ENCODE measurements around the gene SURF6.

SURF6 gene

GRCh38 chr9:133282464-133283238 is 53.3 kb downstream of the SURF6 start:
- POLR2A ChIA-PET, result no interaction called here
- H3K36me3 ChIP-seq (ENCODE audit: control insufficient read depth in 2 of 2, insufficient read depth in 1 of 2, low read length in 2 of 2), result no peaks in the 10 kb centered on the region

DNA sequence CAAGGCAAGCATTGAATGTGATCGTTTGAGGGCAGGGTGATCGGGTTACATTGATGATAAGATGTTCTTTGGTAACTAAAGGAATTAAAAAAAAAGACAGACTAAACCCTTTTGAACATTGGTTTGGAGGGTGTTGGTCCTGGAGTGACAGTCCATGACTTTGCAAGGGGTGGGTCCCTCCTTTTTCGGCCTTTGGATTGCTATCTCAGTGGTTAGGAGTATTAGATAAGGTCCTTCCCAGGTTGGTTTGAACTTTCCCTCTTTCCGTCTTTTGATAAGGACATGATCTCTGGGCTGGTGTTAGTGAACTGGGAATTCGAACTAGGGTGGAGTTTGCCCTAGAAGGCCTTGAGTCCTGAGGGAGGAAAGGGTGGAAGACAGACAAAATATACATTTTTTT is 55.6 kb downstream of the SURF6 start:
- H3K9me3 ChIP-seq (ENCODE audit: control insufficient read depth, insufficient read depth, low read depth, low read length), result no peaks in the 10 kb centered on the region
- ChIA-PET POLR2A (no interaction called here), CTCF (no interaction called here)
- no peaks in the 10 kb centered on the region for H3K36me3 ChIP-seq (ENCODE audit: control insufficient read depth in 2 of 2, insufficient read depth in 1 of 2, low read length in 2 of 2)
- no peaks in the 10 kb centered on the region for H3K4me1 ChIP-seq (ENCODE audit: control insufficient read depth, insufficient read depth, low read length)
- no peak overlapping the region for H3K27ac ChIP-seq (ENCODE audit: extremely low read depth, low read depth, low read length)
- no peak overlapping the region for H3K4me3 ChIP-seq (ENCODE audit: low read depth, low read length)
- TF ChIP-seq ZNF658 (tag by site-specific recombination; IDR thresholded peaks at IDR 0.05) (no peak), ZNF473 (tag by site-specific recombination; IDR thresholded peaks at IDR 0.05) (no peak), ZFP41 (tag by site-specific recombination; IDR thresholded peaks at IDR 0.05; ENCODE audit: borderline replicate concordance) (no peak), ZNF629 (tag by site-specific recombination; IDR thresholded peaks at IDR 0.05) (no peak), ZNF544 (tag by site-specific recombination; IDR thresholded peaks at IDR 0.05) (no peak), ZNF670 (tag by site-specific recombination; IDR thresholded peaks at IDR 0.05; ENCODE audit: low read depth) (no peak), ZNF654 (tag by site-specific recombination; IDR thresholded peaks at IDR 0.05; ENCODE audit: low read depth) (no peak), ZNF350 (tag by site-specific recombination; IDR thresholded peaks at IDR 0.05) (no peak), ZNF266 (tag by site-specific recombination; IDR thresholded peaks at IDR 0.05; ENCODE audit: low read depth) (no peak), ZNF121 (tag by site-specific recombination; IDR thresholded peaks at IDR 0.05) (no peak), ZNF341 (tag by site-specific recombination; IDR thresholded peaks at IDR 0.05; ENCODE audit: low read depth) (no peak)
- TF ChIP-seq, protein P1, sequence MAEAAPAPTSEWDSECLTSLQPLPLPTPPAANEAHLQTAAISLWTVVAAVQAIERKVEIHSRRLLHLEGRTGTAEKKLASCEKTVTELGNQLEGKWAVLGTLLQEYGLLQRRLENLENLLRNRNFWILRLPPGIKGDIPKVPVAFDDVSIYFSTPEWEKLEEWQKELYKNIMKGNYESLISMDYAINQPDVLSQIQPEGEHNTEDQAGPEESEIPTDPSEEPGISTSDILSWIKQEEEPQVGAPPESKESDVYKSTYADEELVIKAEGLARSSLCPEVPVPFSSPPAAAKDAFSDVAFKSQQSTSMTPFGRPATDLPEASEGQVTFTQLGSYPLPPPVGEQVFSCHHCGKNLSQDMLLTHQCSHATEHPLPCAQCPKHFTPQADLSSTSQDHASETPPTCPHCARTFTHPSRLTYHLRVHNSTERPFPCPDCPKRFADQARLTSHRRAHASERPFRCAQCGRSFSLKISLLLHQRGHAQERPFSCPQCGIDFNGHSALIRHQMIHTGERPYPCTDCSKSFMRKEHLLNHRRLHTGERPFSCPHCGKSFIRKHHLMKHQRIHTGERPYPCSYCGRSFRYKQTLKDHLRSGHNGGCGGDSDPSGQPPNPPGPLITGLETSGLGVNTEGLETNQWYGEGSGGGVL (tag by site-specific recombination; IDR thresholded peaks at IDR 0.05), result no peak
- TF ChIP-seq, protein P2, sequence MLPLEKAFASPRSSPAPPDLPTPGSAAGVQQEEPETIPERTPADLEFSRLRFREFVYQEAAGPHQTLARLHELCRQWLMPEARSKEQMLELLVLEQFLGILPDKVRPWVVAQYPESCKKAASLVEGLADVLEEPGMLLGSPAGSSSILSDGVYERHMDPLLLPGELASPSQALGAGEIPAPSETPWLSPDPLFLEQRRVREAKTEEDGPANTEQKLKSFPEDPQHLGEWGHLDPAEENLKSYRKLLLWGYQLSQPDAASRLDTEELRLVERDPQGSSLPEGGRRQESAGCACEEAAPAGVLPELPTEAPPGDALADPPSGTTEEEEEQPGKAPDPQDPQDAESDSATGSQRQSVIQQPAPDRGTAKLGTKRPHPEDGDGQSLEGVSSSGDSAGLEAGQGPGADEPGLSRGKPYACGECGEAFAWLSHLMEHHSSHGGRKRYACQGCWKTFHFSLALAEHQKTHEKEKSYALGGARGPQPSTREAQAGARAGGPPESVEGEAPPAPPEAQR (tag by site-specific recombination; IDR thresholded peaks at IDR 0.05), result no peak
- TF ChIP-seq, protein P3, sequence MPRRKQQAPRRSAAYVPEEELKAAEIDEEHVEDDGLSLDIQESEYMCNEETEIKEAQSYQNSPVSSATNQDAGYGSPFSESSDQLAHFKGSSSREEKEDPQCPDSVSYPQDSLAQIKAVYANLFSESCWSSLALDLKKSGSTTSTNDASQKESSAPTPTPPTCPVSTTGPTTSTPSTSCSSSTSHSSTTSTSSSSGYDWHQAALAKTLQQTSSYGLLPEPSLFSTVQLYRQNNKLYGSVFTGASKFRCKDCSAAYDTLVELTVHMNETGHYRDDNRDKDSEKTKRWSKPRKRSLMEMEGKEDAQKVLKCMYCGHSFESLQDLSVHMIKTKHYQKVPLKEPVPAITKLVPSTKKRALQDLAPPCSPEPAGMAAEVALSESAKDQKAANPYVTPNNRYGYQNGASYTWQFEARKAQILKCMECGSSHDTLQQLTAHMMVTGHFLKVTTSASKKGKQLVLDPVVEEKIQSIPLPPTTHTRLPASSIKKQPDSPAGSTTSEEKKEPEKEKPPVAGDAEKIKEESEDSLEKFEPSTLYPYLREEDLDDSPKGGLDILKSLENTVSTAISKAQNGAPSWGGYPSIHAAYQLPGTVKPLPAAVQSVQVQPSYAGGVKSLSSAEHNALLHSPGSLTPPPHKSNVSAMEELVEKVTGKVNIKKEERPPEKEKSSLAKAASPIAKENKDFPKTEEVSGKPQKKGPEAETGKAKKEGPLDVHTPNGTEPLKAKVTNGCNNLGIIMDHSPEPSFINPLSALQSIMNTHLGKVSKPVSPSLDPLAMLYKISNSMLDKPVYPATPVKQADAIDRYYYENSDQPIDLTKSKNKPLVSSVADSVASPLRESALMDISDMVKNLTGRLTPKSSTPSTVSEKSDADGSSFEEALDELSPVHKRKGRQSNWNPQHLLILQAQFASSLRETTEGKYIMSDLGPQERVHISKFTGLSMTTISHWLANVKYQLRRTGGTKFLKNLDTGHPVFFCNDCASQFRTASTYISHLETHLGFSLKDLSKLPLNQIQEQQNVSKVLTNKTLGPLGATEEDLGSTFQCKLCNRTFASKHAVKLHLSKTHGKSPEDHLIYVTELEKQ (tag by site-specific recombination; IDR thresholded peaks at IDR 0.05; ENCODE audit: borderline replicate concordance), result no peak
- TF ChIP-seq, protein P4, sequence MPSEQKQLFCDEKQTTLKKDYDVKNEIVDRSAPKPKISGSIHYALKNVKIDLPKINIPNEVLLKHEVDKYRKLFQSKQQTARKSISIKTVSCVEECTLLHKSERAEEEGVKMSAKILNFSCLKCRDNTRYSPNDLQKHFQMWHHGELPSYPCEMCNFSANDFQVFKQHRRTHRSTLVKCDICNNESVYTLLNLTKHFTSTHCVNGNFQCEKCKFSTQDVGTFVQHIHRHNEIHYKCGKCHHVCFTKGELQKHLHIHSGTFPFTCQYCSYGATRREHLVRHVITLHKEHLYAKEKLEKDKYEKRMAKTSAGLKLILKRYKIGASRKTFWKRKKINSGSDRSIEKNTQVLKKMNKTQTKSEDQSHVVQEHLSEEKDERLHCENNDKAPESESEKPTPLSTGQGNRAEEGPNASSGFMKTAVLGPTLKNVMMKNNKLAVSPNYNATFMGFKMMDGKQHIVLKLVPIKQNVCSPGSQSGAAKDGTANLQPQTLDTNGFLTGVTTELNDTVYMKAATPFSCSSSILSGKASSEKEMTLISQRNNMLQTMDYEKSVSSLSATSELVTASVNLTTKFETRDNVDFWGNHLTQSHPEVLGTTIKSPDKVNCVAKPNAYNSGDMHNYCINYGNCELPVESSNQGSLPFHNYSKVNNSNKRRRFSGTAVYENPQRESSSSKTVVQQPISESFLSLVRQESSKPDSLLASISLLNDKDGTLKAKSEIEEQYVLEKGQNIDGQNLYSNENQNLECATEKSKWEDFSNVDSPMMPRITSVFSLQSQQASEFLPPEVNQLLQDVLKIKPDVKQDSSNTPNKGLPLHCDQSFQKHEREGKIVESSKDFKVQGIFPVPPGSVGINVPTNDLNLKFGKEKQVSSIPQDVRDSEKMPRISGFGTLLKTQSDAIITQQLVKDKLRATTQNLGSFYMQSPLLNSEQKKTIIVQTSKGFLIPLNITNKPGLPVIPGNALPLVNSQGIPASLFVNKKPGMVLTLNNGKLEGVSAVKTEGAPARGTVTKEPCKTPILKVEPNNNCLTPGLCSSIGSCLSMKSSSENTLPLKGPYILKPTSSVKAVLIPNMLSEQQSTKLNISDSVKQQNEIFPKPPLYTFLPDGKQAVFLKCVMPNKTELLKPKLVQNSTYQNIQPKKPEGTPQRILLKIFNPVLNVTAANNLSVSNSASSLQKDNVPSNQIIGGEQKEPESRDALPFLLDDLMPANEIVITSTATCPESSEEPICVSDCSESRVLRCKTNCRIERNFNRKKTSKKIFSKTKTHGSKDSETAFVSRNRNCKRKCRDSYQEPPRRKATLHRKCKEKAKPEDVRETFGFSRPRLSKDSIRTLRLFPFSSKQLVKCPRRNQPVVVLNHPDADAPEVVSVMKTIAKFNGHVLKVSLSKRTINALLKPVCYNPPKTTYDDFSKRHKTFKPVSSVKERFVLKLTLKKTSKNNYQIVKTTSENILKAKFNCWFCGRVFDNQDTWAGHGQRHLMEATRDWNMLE (tag by site-specific recombination; conservative IDR thresholded peaks at IDR 0.05; ENCODE audit: low read depth), result no peak
- TF ChIP-seq, protein P5, sequence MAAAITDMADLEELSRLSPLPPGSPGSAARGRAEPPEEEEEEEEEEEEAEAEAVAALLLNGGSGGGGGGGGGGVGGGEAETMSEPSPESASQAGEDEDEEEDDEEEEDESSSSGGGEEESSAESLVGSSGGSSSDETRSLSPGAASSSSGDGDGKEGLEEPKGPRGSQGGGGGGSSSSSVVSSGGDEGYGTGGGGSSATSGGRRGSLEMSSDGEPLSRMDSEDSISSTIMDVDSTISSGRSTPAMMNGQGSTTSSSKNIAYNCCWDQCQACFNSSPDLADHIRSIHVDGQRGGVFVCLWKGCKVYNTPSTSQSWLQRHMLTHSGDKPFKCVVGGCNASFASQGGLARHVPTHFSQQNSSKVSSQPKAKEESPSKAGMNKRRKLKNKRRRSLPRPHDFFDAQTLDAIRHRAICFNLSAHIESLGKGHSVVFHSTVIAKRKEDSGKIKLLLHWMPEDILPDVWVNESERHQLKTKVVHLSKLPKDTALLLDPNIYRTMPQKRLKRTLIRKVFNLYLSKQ (tag by site-specific recombination; IDR thresholded peaks at IDR 0.05; ENCODE audit: borderline replicate concordance), result no peak

More at GRCh38 chr9:133282464-133283238, 53.3 kb downstream of the SURF6 start:
- Histone ChIP-seq H3K27ac (ENCODE audit: extremely low read depth, low read depth, low read length) (no peak overlapping the region), H3K4me1 (ENCODE audit: control insufficient read depth, insufficient read depth, low read length) (no peaks in the 10 kb centered on the region), H3K9me3 (ENCODE audit: control insufficient read depth, insufficient read depth, low read depth, low read length) (no peaks in the 10 kb centered on the region), H3K4me3 (ENCODE audit: low read depth, low read length) (no peak overlapping the region)
- TF ChIP-seq ZNF121 (tag by site-specific recombination; IDR thresholded peaks at IDR 0.05) (peak; percentile 69; the same call in 1 of the 2 replicates), ZNF514 (tag by site-specific recombination; IDR thresholded peaks at IDR 0.05) (no peak)
- CTCF ChIA-PET, result interaction anchor here (0.6 to 1.3 kb wide), 3 partner anchors 92 to 123 kb away, joined by 3 read pairs; no protein-coding TSS in a partner anchor
